ENCODE data around the gene NIPA2. TPM values are rescaled to one million over a fixed set of nuclear protein-coding genes. Genes with fewer than 3 reads are reported as not detected.
A peak's percentile ranks its signal among the peaks of the same experiment; 100 is the strongest.
"Not testable (repeated sequence)": the region's sequence is repeated elsewhere in the genome, so short reads cannot be mapped to it uniquely, and the experiment has no call there.

NIPA2 gene
- total RNA-seq, 4 donors from 2014 or later: 22.5 to 36.4 (median 35.2) TPM

- 79% methylated on average over 2 of the region's 2 CpGs for WGBS
- no peaks in the 10 kb centered on the region for H3K4me1 ChIP-seq
- no peak overlapping the region for H3K4me3 ChIP-seq
- H3K36me3 ChIP-seq: no peaks in the 10 kb centered on the region
- DNase-seq (ENCODE audit: low spot score in 2 of 2): no peak
- TF ChIP-seq CTCF (IDR thresholded peaks at IDR 0.05) (no peak), POLR2AphosphoS5 (IDR thresholded peaks at IDR 0.05) (no peak), EP300 (IDR thresholded peaks at IDR 0.05) (no peak)
- H3K9me3 ChIP-seq: no peaks in the 10 kb centered on the region
- no peaks in the 10 kb centered on the region for H3K27me3 ChIP-seq
- H3K27ac ChIP-seq: no peak overlapping the region
Measured at GRCh38 chr15:22799902-22800301, 38.6 kb upstream of the NIPA2 start.

GRCh38 chr15:22803006-22803405 lies 35.5 kb upstream of the NIPA2 start:
- not testable (repeated sequence) for H3K4me1 ChIP-seq; DNase-seq (ENCODE audit: low spot score in 2 of 2); H3K36me3 ChIP-seq; H3K9me3 ChIP-seq; H3K4me3 ChIP-seq; H3K27ac ChIP-seq; H3K27me3 ChIP-seq
- 95% methylated on average over 10 of the region's 10 CpGs for WGBS

- Histone ChIP-seq H3K9me3 (no peaks in the 10 kb centered on the region), H3K4me1 (no peaks in the 10 kb centered on the region), H3K27me3 (no peaks in the 10 kb centered on the region), H3K4me3 (no peak overlapping the region), H3K36me3 (no peaks in the 10 kb centered on the region), H3K27ac (no peak overlapping the region)
- no peak for DNase-seq (ENCODE audit: low spot score in 2 of 2)
- 92% methylated on average over 11 of the region's 11 CpGs for WGBS
- TF ChIP-seq POLR2A (IDR thresholded peaks at IDR 0.05) (no peak), CTCF (IDR thresholded peaks at IDR 0.05) (no peak)
Measured at GRCh38 chr15:22806156-22806555, 32.3 kb upstream of the NIPA2 start.

- Histone ChIP-seq H3K36me3 (no peaks in the 10 kb centered on the region), H3K4me3 (no peak overlapping the region), H3K4me1 (no peaks in the 10 kb centered on the region), H3K27me3 (no peaks in the 10 kb centered on the region), H3K9me3 (no peaks in the 10 kb centered on the region), H3K27ac (no peak overlapping the region)
- no peak for TF ChIP-seq POLR2A (IDR thresholded peaks at IDR 0.05)
- no peak for TF ChIP-seq EP300 (IDR thresholded peaks at IDR 0.05)
- no peak for TF ChIP-seq POLR2AphosphoS5 (IDR thresholded peaks at IDR 0.05)
- no peak for TF ChIP-seq CTCF (IDR thresholded peaks at IDR 0.05)
- 47% methylated on average over 2 of the region's 2 CpGs for WGBS
- DNase-seq (ENCODE audit: low spot score in 2 of 2): peak in 1 of 2 donors; percentile 23
Measured at GRCh38 chr15:22806664-22807063, 31.8 kb upstream of the NIPA2 start.

DNA sequence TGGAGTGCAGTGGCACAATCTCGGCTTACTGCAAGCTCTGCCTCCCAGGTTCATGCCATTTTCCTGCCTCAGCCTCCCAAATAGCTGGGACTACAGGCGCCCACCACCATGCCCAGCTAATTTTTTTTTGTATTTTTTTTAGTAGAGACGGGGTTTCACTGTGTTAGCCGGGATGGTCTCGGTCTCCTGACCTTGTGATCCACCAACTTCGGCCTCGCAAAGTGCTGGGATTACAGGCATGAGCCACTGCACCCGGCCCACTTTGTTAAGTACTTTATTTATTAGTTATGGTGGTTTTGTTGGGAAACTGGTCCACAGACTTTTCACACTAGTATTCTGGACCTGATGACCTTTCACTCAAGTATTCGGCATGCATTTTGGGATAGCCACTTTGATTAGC lies 30.6 kb upstream of the NIPA2 start:
- 81% methylated on average over 9 of the region's 9 CpGs for WGBS

GRCh38 chr15:22808240-22808639 lies 30.2 kb upstream of the NIPA2 start:
- TF ChIP-seq POLR2AphosphoS5 (IDR thresholded peaks at IDR 0.05) (no peak), POLR2A (IDR thresholded peaks at IDR 0.05) (no peak), EP300 (IDR thresholded peaks at IDR 0.05) (no peak), CTCF (IDR thresholded peaks at IDR 0.05) (no peak)
- H3K36me3 ChIP-seq: no peaks in the 10 kb centered on the region
- peak in 1 of 2 donors; percentile 45 for DNase-seq (ENCODE audit: low spot score in 2 of 2)
- no peaks in the 10 kb centered on the region for H3K27me3 ChIP-seq
- no peak overlapping the region for H3K27ac ChIP-seq
- 97% methylated on average over 4 of the region's 4 CpGs for WGBS
- H3K4me3 ChIP-seq: no peak overlapping the region
- H3K9me3 ChIP-seq: no peaks in the 10 kb centered on the region
- H3K4me1 ChIP-seq: no peaks in the 10 kb centered on the region

More for the DNA sequence above, 30.6 kb upstream of the NIPA2 start:
- H3K36me3 ChIP-seq, H3K27me3 ChIP-seq, H3K4me3 ChIP-seq, H3K4me1 ChIP-seq, H3K27ac ChIP-seq, H3K9me3 ChIP-seq: not testable (repeated sequence)
- DNase-seq (ENCODE audit: low spot score in 2 of 2): peak in 1 of 2 donors; percentile 56

Measured in suprapubic skin (tissue), 4 donors.